IMR-90 (cell line): ENCODE measurements around the gene PLA2G4C. TPM values are rescaled to one million over a fixed set of nuclear protein-coding genes. Genes with fewer than 3 reads are reported as not detected.

ENCODE experiments used
- ATAC-seq: fragments of 200-7000 bp; cut with Tn5 transposase; 2 replicates; pipeline ENCODE4 v1.9.1; 2020; ENCODE audit warnings: low read depth, mild to moderate bottlenecking, moderate library complexity
- BruUV-seq: library from RNA; stranded (reverse); fragments of 400-500 nt; replicated peaks from 2 replicates; lab custom pipeline; 2021; lab: Mats Ljungman, UMichigan
- CTCF ChIA-PET: fragments of 300-600 bp; formaldehyde crosslinking; extraction: SDS; loops from one replicate; lab custom pipeline; 2021; ENCODE audit warnings: antibody characterized with exemption; lab: Yijun Ruan, JAX
- POLR2A ChIA-PET: fragments of 300-600 bp; sonication (Branson Sonifier 250); formaldehyde crosslinking; loops from one replicate; lab custom pipeline; 2022; ENCODE audit warnings: antibody characterized with exemption; ENCODE audit not compliant: unreplicated experiment; lab: Charles Lee
- DNase-seq: peaks from one replicate; pipeline ENCODE4 v3.0.0; 2013
- H2AFZ ChIP-seq: replicated peaks from 2 replicates; pipeline ENCODE3; 2013; ENCODE audit warnings: low read length, mild to moderate bottlenecking; ENCODE audit not compliant: poor library complexity
- H2AK5ac ChIP-seq: 2 replicates; pipeline ENCODE4 v1.6.1; 2013; ENCODE audit warnings: low read depth, low read length, inconsistent platforms
- H2AK9ac ChIP-seq: replicated peaks from 2 replicates; pipeline ENCODE3; 2013; ENCODE audit warnings: mild to moderate bottlenecking, low read depth, low read length, moderate library complexity; ENCODE audit not compliant: poor library complexity
- H2BK120ac ChIP-seq: 2 replicates; pipeline ENCODE4 v1.6.1; 2013; ENCODE audit warnings: low read depth, low read length, inconsistent platforms
- H2BK15ac ChIP-seq: 3 replicates; pipeline ENCODE4 v1.6.1; 2013; ENCODE audit warnings: low read depth, low read length, inconsistent platforms
- H2BK20ac ChIP-seq: 2 replicates; pipeline ENCODE4 v1.6.1; 2013; ENCODE audit warnings: low read depth, mild to moderate bottlenecking, inconsistent platforms, low read length, moderate library complexity
- H2BK5ac ChIP-seq: 2 replicates; pipeline ENCODE4 v1.6.1; 2013; ENCODE audit warnings: mild to moderate bottlenecking, low read depth, low read length, inconsistent platforms; ENCODE audit not compliant: poor library complexity, severe bottlenecking
- H3K14ac ChIP-seq: replicated peaks from 2 replicates; pipeline ENCODE4 v1.6.1; 2013; ENCODE audit warnings: low read depth, low read length, inconsistent platforms
- H3K18ac ChIP-seq: 2 replicates; pipeline ENCODE4 v1.6.1; 2013; ENCODE audit warnings: low read depth, low read length, control low read depth
- H3K23ac ChIP-seq: 2 replicates; pipeline ENCODE4 v1.6.1; 2013; ENCODE audit warnings: low read depth, low read length, inconsistent platforms
- H3K27ac ChIP-seq: 2 replicates; pipeline ENCODE4 v1.5.1; 2013; ENCODE audit warnings: mild to moderate bottlenecking, control low read depth, low read length; ENCODE audit not compliant: insufficient read depth
- H3K27me3 ChIP-seq: 2 replicates; pipeline ENCODE4 v1.6.1; 2013; ENCODE audit warnings: low read length; ENCODE audit not compliant: control insufficient read depth, insufficient read depth
- H3K36me3 ChIP-seq: 2 replicates; pipeline ENCODE4 v1.6.1; 2013; ENCODE audit warnings: low read length, mixed read lengths; ENCODE audit not compliant: control insufficient read depth, insufficient read depth
- H3K4ac ChIP-seq: 2 replicates; pipeline ENCODE4 v1.6.1; 2013; ENCODE audit warnings: low read depth, low read length, inconsistent platforms
- H3K4me1 ChIP-seq: 2 replicates; pipeline ENCODE4 v1.6.1; 2013; ENCODE audit warnings: low read length, mixed read lengths; ENCODE audit not compliant: control insufficient read depth, insufficient read depth
- H3K4me2 ChIP-seq: 2 replicates; pipeline ENCODE4 v1.6.1; 2013; ENCODE audit warnings: low read depth, mild to moderate bottlenecking, control low read depth, low read length, moderate library complexity
- H3K4me3 ChIP-seq: 2 replicates; pipeline ENCODE4 v1.5.1; 2013; ENCODE audit warnings: low read depth, mild to moderate bottlenecking, control low read depth, low read length, moderate library complexity; ENCODE audit not compliant: insufficient read depth
- H3K56ac ChIP-seq: 2 replicates; pipeline ENCODE4 v1.6.1; 2013; ENCODE audit warnings: low read length, inconsistent platforms; ENCODE audit not compliant: insufficient read depth; ENCODE audit errors: extremely low read depth
- H3K79me1 ChIP-seq, 2 experiments: 2 replicates each; pipeline ENCODE4 v1.6.1; 2013; ENCODE audit warnings: low read length in 2 of 2, inconsistent platforms in 1 of 2, low read depth in 1 of 2
- H3K9ac ChIP-seq: 2 replicates; pipeline ENCODE4 v1.6.1; 2013; ENCODE audit warnings: low read depth, low read length, control low read depth
- H3K9me1 ChIP-seq: 2 replicates; pipeline ENCODE4 v1.6.1; 2013; ENCODE audit warnings: low read length, inconsistent platforms; ENCODE audit not compliant: insufficient read depth
- H3K9me3 ChIP-seq: 2 replicates; pipeline ENCODE4 v1.6.1; 2013; ENCODE audit warnings: low read length; ENCODE audit not compliant: control insufficient read depth, insufficient read depth
- H4K20me1 ChIP-seq: 2 replicates; pipeline ENCODE4 v1.6.1; 2013; ENCODE audit warnings: low read length, inconsistent platforms; ENCODE audit not compliant: insufficient read depth
- H4K5ac ChIP-seq: 2 replicates; pipeline ENCODE4 v1.6.1; 2013; ENCODE audit warnings: mild to moderate bottlenecking, low read depth, low read length, control low read depth
- H4K8ac ChIP-seq, 2 experiments: 2 replicates each; pipeline ENCODE4 v1.6.1; 2013; ENCODE audit warnings: low read depth in 2 of 2, low read length in 2 of 2, control low read depth in 1 of 2, inconsistent platforms in 1 of 2
- H4K91ac ChIP-seq: 2 replicates; pipeline ENCODE4 v1.6.1; 2013; ENCODE audit warnings: low read depth, low read length, inconsistent platforms; ENCODE audit not compliant: insufficient read depth
- BHLHE40 ChIP-seq: fragments of 150-350 bp; IDR thresholded peaks from 2 replicates; pipeline ENCODE4 v1.6.1; 2016; ENCODE audit warnings: mild to moderate bottlenecking, low read depth, low read length
- CEBPB ChIP-seq: IDR thresholded peaks from 2 replicates; pipeline ENCODE4 v1.6.1; 2012; ENCODE audit warnings: low read depth, low read length, improper control_type of control experiment
- CHD1 ChIP-seq: IDR thresholded peaks from 2 replicates; pipeline ENCODE4 v1.6.1; 2012; ENCODE audit warnings: low read depth, low read length, improper control_type of control experiment
- FOS ChIP-seq: fragments of 150-350 bp; IDR thresholded peaks from 2 replicates; pipeline ENCODE4 v1.6.1; 2016; ENCODE audit warnings: low read depth, low read length
- MAFK ChIP-seq: IDR thresholded peaks from 2 replicates; pipeline ENCODE4 v1.6.1; 2012; ENCODE audit warnings: low read depth, low read length, improper control_type of control experiment
- MAZ ChIP-seq: IDR thresholded peaks from 2 replicates; pipeline ENCODE4 v1.6.1; 2012; ENCODE audit warnings: low read depth, mild to moderate bottlenecking, low read length, improper control_type of control experiment, moderate library complexity, borderline replicate concordance
- MXI1 ChIP-seq: IDR thresholded peaks from 2 replicates; pipeline ENCODE4 v1.6.1; 2012; ENCODE audit warnings: low read depth, mild to moderate bottlenecking, low read length, moderate library complexity, borderline replicate concordance
- NFE2L2 ChIP-seq: fragments of 150-350 bp; IDR thresholded peaks from 2 replicates; pipeline ENCODE4 v1.6.1; 2016; ENCODE audit warnings: low read depth, mild to moderate bottlenecking, low read length
- POLR2A ChIP-seq: IDR thresholded peaks from 2 replicates; pipeline ENCODE4 v1.6.1; 2012; ENCODE audit warnings: mild to moderate bottlenecking, low read depth, low read length
- RAD21 ChIP-seq: IDR thresholded peaks from 2 replicates; pipeline ENCODE4 v1.6.1; 2012; ENCODE audit warnings: low read length, improper control_type of control experiment
- RCOR1 ChIP-seq: IDR thresholded peaks from 2 replicates; pipeline ENCODE4 v1.6.1; 2012; ENCODE audit warnings: mild to moderate bottlenecking, low read length, improper control_type of control experiment; ENCODE audit not compliant: insufficient replicate concordance
- RFX5 ChIP-seq: IDR thresholded peaks from 2 replicates; pipeline ENCODE4 v1.8.0; 2012; ENCODE audit warnings: low read depth, mild to moderate bottlenecking, low read length, moderate library complexity
- SMC3 ChIP-seq: fragments of 150-350 bp; IDR thresholded peaks from 2 replicates; pipeline ENCODE4 v1.6.1; 2016; ENCODE audit warnings: low read depth, mild to moderate bottlenecking, antibody characterized with exemption, low read length, moderate library complexity
- WGBS, 2 experiments: methylation state at CpG; one replicate each; pipeline versions ENCODE4 v1.1.5 to v1.1.7; 2013; ENCODE audit warnings: missing lambda C conversion rate in 2 of 2; ENCODE audit not compliant: insufficient read length in 1 of 2; ENCODE audit errors: extremely low coverage in 2 of 2; 5-methylcytosine and 5-hydroxymethylcytosine counted together
- dilution Hi-C: fragments of 300-500 bp; cut with HindIII; formaldehyde crosslinking; loops from one replicate; pipeline ENCODE4 v1.14.3; 2018; ENCODE audit warnings: low sequenced_read_pairs; ENCODE audit not compliant: unreplicated experiment
- in situ Hi-C: fragments of 300-500 bp; cut with MboI; formaldehyde crosslinking; loops from 3 replicates; pipeline ENCODE4 v1.14.3; 2019; ENCODE audit warnings: low sequenced_read_pairs, inconsistent platforms, mixed read lengths
- intact Hi-C: fragments of 100-400 bp; cut with micrococcal nuclease; formaldehyde crosslinking; loops from 2 replicates; pipeline ENCODE4 v1.10.0; 2022
- polyA plus RNA-seq, 3 experiments: library from polyadenylated mRNA; depleted of rRNA; stranded (reverse); fragments of >200 nt; gene quantifications; 2 replicates each; pipeline ENCODE4 v1.2.3, GENCODE V29; 2012; ENCODE audit warnings: low replicate concordance in 1 of 3
- total RNA-seq: library from RNA; depleted of rRNA; stranded (reverse); fragments of >200 nt; gene quantifications from 2 replicates; pipeline ENCODE4 v1.2.3, GENCODE V29; 2012
- TF ChIP-seq, protein P1 (sequence below): conservative IDR thresholded peaks from 2 replicates; pipeline ENCODE4 v1.5.1; 2012; ENCODE audit warnings: mild to moderate bottlenecking, low read depth, low read length, improper control_type of control experiment
- TF ChIP-seq, protein P2 (sequence below): fragments of 150-350 bp; IDR thresholded peaks from 2 replicates; pipeline ENCODE4 v1.6.1; 2016; ENCODE audit warnings: low read depth, mild to moderate bottlenecking, low read length, moderate library complexity, borderline replicate concordance
- TF ChIP-seq, protein P3 (sequence below): fragments of 150-350 bp; IDR thresholded peaks from 2 replicates; pipeline ENCODE4 v1.6.1; 2017; ENCODE audit warnings: mild to moderate bottlenecking, antibody characterized with exemption, low read length, low read depth

Gene PLA2G4C
- total and polyA plus RNA-seq, 2 of the 4 experiments (the other 2 are of a cell fraction) = 4.3 to 5.7 TPM

DNA sequence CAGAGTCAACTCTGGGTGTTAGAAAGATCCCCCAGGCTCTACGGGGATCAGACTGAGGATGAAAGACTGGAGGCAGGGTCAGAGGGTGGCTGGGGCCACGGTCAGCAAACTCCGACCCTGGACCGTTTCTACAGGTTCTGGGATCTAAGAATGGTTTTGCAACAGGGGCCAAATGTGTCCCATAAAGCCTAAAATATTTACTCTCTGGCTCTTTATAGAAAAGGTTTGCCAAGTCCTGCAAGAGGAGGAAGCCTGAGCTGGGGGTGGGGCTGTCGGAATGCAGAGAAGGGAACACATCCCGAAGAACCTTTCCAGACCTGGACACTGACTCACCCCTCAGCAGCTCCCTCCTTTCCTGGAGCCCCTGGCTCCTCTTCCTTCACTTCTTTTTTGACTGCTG is 38.8 kb upstream of the PLA2G4C start:
- no peaks in the 10 kb centered on the region for H3K9me3 ChIP-seq
- intact Hi-C loops (no loop called here), in situ Hi-C loops (no loop called here), dilution Hi-C loops (no loop called here)
- no peak overlapping the region for H3K23ac ChIP-seq
- no peak overlapping the region for H3K56ac ChIP-seq
- H3K18ac ChIP-seq = no peak overlapping the region
- H3K9me1 ChIP-seq = no peaks in the 10 kb centered on the region
- no peak overlapping the region for H3K14ac ChIP-seq
- H4K5ac ChIP-seq = no peak overlapping the region
- H3K4me1 ChIP-seq = no peaks in the 10 kb centered on the region
- no peak overlapping the region for H2AK5ac ChIP-seq
- no peak overlapping the region for H2BK20ac ChIP-seq
- H2AFZ ChIP-seq = no peak overlapping the region
- no peak overlapping the region for H2BK5ac ChIP-seq
- no peak overlapping the region for H3K4me3 ChIP-seq
- H4K91ac ChIP-seq = no peak overlapping the region
- no peaks in the 10 kb centered on the region; a peak in 1 of 4 replicates for H3K79me1 ChIP-seq
- DNase-seq (no peak), ATAC-seq (no peak)
- no peaks in the 10 kb centered on the region for H4K20me1 ChIP-seq
- TF ChIP-seq CEBPB (no peak), FOS (no peak), MAFK (no peak), NFE2L2 (no peak), CHD1 (no peak), MAZ (no peak), POLR2A (no peak), SMC3 (no peak), BHLHE40 (no peak), RAD21 (no peak), MXI1 (no peak), RFX5 (no peak), RCOR1 (no peak)
- TF ChIP-seq, protein P1, sequence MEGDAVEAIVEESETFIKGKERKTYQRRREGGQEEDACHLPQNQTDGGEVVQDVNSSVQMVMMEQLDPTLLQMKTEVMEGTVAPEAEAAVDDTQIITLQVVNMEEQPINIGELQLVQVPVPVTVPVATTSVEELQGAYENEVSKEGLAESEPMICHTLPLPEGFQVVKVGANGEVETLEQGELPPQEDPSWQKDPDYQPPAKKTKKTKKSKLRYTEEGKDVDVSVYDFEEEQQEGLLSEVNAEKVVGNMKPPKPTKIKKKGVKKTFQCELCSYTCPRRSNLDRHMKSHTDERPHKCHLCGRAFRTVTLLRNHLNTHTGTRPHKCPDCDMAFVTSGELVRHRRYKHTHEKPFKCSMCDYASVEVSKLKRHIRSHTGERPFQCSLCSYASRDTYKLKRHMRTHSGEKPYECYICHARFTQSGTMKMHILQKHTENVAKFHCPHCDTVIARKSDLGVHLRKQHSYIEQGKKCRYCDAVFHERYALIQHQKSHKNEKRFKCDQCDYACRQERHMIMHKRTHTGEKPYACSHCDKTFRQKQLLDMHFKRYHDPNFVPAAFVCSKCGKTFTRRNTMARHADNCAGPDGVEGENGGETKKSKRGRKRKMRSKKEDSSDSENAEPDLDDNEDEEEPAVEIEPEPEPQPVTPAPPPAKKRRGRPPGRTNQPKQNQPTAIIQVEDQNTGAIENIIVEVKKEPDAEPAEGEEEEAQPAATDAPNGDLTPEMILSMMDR = no peak
- TF ChIP-seq, protein P2, sequence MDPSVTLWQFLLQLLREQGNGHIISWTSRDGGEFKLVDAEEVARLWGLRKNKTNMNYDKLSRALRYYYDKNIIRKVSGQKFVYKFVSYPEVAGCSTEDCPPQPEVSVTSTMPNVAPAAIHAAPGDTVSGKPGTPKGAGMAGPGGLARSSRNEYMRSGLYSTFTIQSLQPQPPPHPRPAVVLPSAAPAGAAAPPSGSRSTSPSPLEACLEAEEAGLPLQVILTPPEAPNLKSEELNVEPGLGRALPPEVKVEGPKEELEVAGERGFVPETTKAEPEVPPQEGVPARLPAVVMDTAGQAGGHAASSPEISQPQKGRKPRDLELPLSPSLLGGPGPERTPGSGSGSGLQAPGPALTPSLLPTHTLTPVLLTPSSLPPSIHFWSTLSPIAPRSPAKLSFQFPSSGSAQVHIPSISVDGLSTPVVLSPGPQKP = no peak
- TF ChIP-seq, protein P3, sequence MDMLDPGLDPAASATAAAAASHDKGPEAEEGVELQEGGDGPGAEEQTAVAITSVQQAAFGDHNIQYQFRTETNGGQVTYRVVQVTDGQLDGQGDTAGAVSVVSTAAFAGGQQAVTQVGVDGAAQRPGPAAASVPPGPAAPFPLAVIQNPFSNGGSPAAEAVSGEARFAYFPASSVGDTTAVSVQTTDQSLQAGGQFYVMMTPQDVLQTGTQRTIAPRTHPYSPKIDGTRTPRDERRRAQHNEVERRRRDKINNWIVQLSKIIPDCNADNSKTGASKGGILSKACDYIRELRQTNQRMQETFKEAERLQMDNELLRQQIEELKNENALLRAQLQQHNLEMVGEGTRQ = no peak
- WGBS, 2 experiments = no CpG with 5 or more reads among the region's 6 CpGs
- no peak overlapping the region for H2AK9ac ChIP-seq
- BruUV-seq = no TSS peak
- ChIA-PET CTCF (no interaction called here), POLR2A (no interaction called here)
- no peak overlapping the region for H3K4me2 ChIP-seq
- H3K9ac ChIP-seq = no peak overlapping the region
- no peak overlapping the region for H3K4ac ChIP-seq
- H2BK15ac ChIP-seq = no peak overlapping the region
- peaks cover 5% of the 10 kb centered on the region; the same call in 1 of the 2 replicates for H3K36me3 ChIP-seq
- no peak overlapping the region for H2BK120ac ChIP-seq
- no peaks in the 10 kb centered on the region for H3K27me3 ChIP-seq
- no peak overlapping the region for H4K8ac ChIP-seq
- no peak overlapping the region for H3K27ac ChIP-seq
